B cell (primary cell): ENCODE results near the gene MICU1. TPM values are rescaled to one million over a fixed set of nuclear protein-coding genes. Genes with fewer than 3 reads are reported as not detected.
A peak's percentile ranks its signal among the peaks of the same experiment; 100 is the strongest.

ENCODE experiments used
- ATAC-seq: fragments of 200-7000 bp; cut with Tn5 transposase; one replicate; pipeline ENCODE4 v1.10.0; 2021; ENCODE audit warnings: low read depth, mild to moderate bottlenecking, moderate number of reproducible peaks, moderate library complexity
- CTCF ChIA-PET: fragments of 350-600 bp; sonication (Branson Sonifier 250); formaldehyde crosslinking; loops from one replicate; lab custom pipeline; 2021; ENCODE audit warnings: antibody characterized with exemption, inconsistent platforms; lab: Charles Lee
- POLR2A ChIA-PET: fragments of 350-600 bp; sonication (Branson Sonifier 250); formaldehyde crosslinking; loops from one replicate; lab custom pipeline; 2021; ENCODE audit warnings: antibody characterized with exemption; lab: Charles Lee
- DNase-seq: peaks from one replicate; pipeline ENCODE4 v3.0.0; 2013
- H2AFZ ChIP-seq: 2 replicates; pipeline ENCODE4 v1.6.1; 2012; ENCODE audit warnings: mild to moderate bottlenecking, low read depth, low read length; ENCODE audit not compliant: insufficient read depth, poor library complexity, severe bottlenecking
- H3K27ac ChIP-seq, 2 donors: 1 replicate in 1 of 2; 2 replicates in 1 of 2; pipeline ENCODE4 v1.5.1; 2012 to 2013; ENCODE audit warnings: low read length in 2 of 2, mild to moderate bottlenecking in 2 of 2, moderate library complexity in 1 of 2
- H3K27me3 ChIP-seq, 4 experiments: fragments of 200-600 bp in 1 of 4; sonication (generic) in 1 of 4; replicated peaks in 1 of 4; 1 replicate in 2 of 4; 2 replicates in 2 of 4; pipeline versions ENCODE4 v1.6.1 to v1.7.0; 2013 to 2016; ENCODE audit warnings: low read length in 3 of 4, mild to moderate bottlenecking in 2 of 4, mixed read lengths in 1 of 4, moderate library complexity in 1 of 4; ENCODE audit not compliant: insufficient read depth in 4 of 4, control insufficient read depth in 3 of 4; ENCODE audit errors: control extremely low read depth in 1 of 4
- H3K36me3 ChIP-seq, 2 experiments: replicated peaks in 1 of 2; 1 replicate in 1 of 2; 2 replicates in 1 of 2; pipeline versions ENCODE4 v1.6.1 to v1.7.1; 2013; ENCODE audit warnings: low read length in 1 of 2; ENCODE audit not compliant: insufficient read depth in 2 of 2, control insufficient read depth in 1 of 2; ENCODE audit errors: control extremely low read depth in 1 of 2, extremely low read depth in 1 of 2
- H3K4me1 ChIP-seq, 2 donors: fragments of 200-600 bp in 1 of 2; sonication (generic) in 1 of 2; 1 replicate in 1 of 2; 2 replicates in 1 of 2; pipeline versions ENCODE4 v1.5.1 to v1.6.1; 2013 to 2017; ENCODE audit warnings: low read length in 2 of 2; ENCODE audit not compliant: control insufficient read depth in 2 of 2, insufficient read depth in 2 of 2
- H3K4me2 ChIP-seq: replicated peaks from 2 replicates; pipeline ENCODE3; 2012; ENCODE audit warnings: mild to moderate bottlenecking, low read depth, low read length; ENCODE audit not compliant: poor library complexity, severe bottlenecking
- H3K4me3 ChIP-seq, 5 experiments: fragments of 200-600 bp in 1 of 5; sonication (generic) in 1 of 5; 1 replicate in 3 of 5; 2 replicates in 2 of 5; pipeline versions ENCODE4 v1.5.1 to v1.7.0; 2011 to 2016; ENCODE audit warnings: low read length in 4 of 5, mild to moderate bottlenecking in 4 of 5, low read depth in 2 of 5, control low read depth in 1 of 5, moderate library complexity in 1 of 5; ENCODE audit not compliant: insufficient read depth in 1 of 5; ENCODE audit errors: control extremely low read depth in 1 of 5, extremely low read depth in 1 of 5
- H3K79me2 ChIP-seq: fragments of 200-600 bp; sonication (generic); one replicate; pipeline ENCODE4 v1.6.0; 2016; ENCODE audit warnings: low read length; ENCODE audit not compliant: control insufficient read depth, insufficient read depth
- H3K9ac ChIP-seq: fragments of 200-600 bp; sonication (generic); 2 replicates; pipeline ENCODE4 v1.6.1; 2017; ENCODE audit warnings: mild to moderate bottlenecking, low read length, moderate library complexity
- H3K9me3 ChIP-seq, 3 donors: one replicate each; pipeline versions ENCODE4 v1.6.1 to v1.7.1; 2013; ENCODE audit warnings: low read length in 2 of 3; ENCODE audit not compliant: control insufficient read depth in 2 of 3, insufficient read depth in 1 of 3; ENCODE audit errors: control extremely low read depth in 1 of 3
- H4K20me1 ChIP-seq: 2 replicates; pipeline ENCODE4 v1.6.0; 2012; ENCODE audit warnings: mild to moderate bottlenecking, low read length; ENCODE audit not compliant: insufficient read depth, control insufficient read depth, poor library complexity, severe bottlenecking
- H3K27ac Mint-ChIP-seq: one replicate; pipeline ENCODE4 v1.8.0; 2021; ENCODE audit warnings: mixed read lengths
- H3K27me3 Mint-ChIP-seq: one replicate; pipeline ENCODE4 v1.8.0; 2021; ENCODE audit warnings: mixed read lengths
- H3K4me1 Mint-ChIP-seq: one replicate; pipeline ENCODE4 v1.8.0; 2021; ENCODE audit warnings: mixed read lengths
- H3K4me3 Mint-ChIP-seq: one replicate; pipeline ENCODE4 v1.8.0; 2021; ENCODE audit warnings: mixed read lengths
- H3K9me3 Mint-ChIP-seq: one replicate; pipeline ENCODE4 v1.8.0; 2022; ENCODE audit warnings: mixed read lengths; ENCODE audit not compliant: insufficient read depth
- EZH2 ChIP-seq: IDR thresholded peaks from 2 replicates; pipeline ENCODE4 v1.6.1; 2012; ENCODE audit warnings: borderline replicate concordance, low read depth, mild to moderate bottlenecking, moderate library complexity, low read length; ENCODE audit not compliant: insufficient read depth, poor library complexity, severe bottlenecking
- WGBS: methylation state at CpG from one replicate; pipeline ENCODE4 v1.1.5; 2013; ENCODE audit warnings: missing lambda C conversion rate; ENCODE audit not compliant: insufficient coverage; 5-methylcytosine and 5-hydroxymethylcytosine counted together
- intact Hi-C: fragments of 100-400 bp; cut with micrococcal nuclease; formaldehyde crosslinking; loops from one replicate; pipeline ENCODE4 v1.10.0; 2022
- polyA plus RNA-seq: library from polyadenylated mRNA; depleted of rRNA; stranded (reverse); fragments of >200 nt; gene quantifications from 2 replicates; pipeline ENCODE4 v1.2.3, GENCODE V29; 2012
- total RNA-seq, 2 donors: library from RNA; stranded (reverse); fragments of 120-200 nt in 1 of 2; gene quantifications; 1 replicate in 1 of 2; 2 replicates in 1 of 2; pipeline versions ENCODE4 v1.2.3 to v1.2.4, GENCODE V29; 2013 to 2022
- TF ChIP-seq, protein P1 (sequence below): fragments of 200-600 bp; IDR thresholded peaks from one replicate; pipeline ENCODE4 v1.8.0; 2022; ENCODE audit warnings: antibody characterized with exemption, mild to moderate bottlenecking

Gene MICU1
- total and polyA plus RNA-seq, 2 donors (not counting 1 experiment from before 2014, with no cell fraction given): 12.0 to 34.7 TPM

- ATAC-seq (peak; percentile 79), DNase-seq (peak; percentile 93)
- peak overlapping the region; percentile 96 for H3K27ac Mint-ChIP-seq
- ChIA-PET POLR2A (interaction anchor here (0.6 to 5.4 kb wide), 15 partner anchors 8 to 495 kb away, joined by 3 to 68 read pairs (median 5); partner anchors contain the start of genes DDIT4 and SPOCK2), CTCF (interaction anchor here (0.5 to 9.7 kb wide), 17 partner anchors 8 to 283 kb away, joined by 3 to 132 read pairs (median 4); partner anchors contain the start of gene DDIT4)
- WGBS: 2% methylated on average over 26 of the region's 27 CpGs
- peak overlapping the region; percentile 28 for H3K9ac ChIP-seq
- H3K4me3 ChIP-seq: peak overlapping the region in 4 of 5 experiments; percentile 31 to 38 (median 35)
- intact Hi-C loops: loop anchor here (1.0 kb wide), 2 partner anchors 11 to 83 kb away; no protein-coding TSS in a partner anchor
- H3K36me3 ChIP-seq: peaks cover 0 to 3% of the 10 kb centered on the region in 2 experiments
- H2AFZ ChIP-seq: peak overlapping the region; percentile 46
- no peaks in the 10 kb centered on the region for H3K79me2 ChIP-seq
- H3K27me3 Mint-ChIP-seq: no peaks in the 10 kb centered on the region
- H4K20me1 ChIP-seq: no peaks in the 10 kb centered on the region
- no peaks in the 10 kb centered on the region for H3K27me3 ChIP-seq
- H3K4me1 ChIP-seq: peaks cover 84 to 100% of the 10 kb centered on the region in 2 donors
- H3K9me3 ChIP-seq: no peaks in the 10 kb centered on the region
- peaks cover 90% of the 10 kb centered on the region for H3K4me1 Mint-ChIP-seq
- TF ChIP-seq EZH2: no peak
- TF ChIP-seq, protein P1, sequence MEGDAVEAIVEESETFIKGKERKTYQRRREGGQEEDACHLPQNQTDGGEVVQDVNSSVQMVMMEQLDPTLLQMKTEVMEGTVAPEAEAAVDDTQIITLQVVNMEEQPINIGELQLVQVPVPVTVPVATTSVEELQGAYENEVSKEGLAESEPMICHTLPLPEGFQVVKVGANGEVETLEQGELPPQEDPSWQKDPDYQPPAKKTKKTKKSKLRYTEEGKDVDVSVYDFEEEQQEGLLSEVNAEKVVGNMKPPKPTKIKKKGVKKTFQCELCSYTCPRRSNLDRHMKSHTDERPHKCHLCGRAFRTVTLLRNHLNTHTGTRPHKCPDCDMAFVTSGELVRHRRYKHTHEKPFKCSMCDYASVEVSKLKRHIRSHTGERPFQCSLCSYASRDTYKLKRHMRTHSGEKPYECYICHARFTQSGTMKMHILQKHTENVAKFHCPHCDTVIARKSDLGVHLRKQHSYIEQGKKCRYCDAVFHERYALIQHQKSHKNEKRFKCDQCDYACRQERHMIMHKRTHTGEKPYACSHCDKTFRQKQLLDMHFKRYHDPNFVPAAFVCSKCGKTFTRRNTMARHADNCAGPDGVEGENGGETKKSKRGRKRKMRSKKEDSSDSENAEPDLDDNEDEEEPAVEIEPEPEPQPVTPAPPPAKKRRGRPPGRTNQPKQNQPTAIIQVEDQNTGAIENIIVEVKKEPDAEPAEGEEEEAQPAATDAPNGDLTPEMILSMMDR: peak; percentile 55
- peak overlapping the region; percentile 76 for H3K4me3 Mint-ChIP-seq
- peak overlapping the region; percentile 83 to 86 for H3K27ac ChIP-seq
- peak overlapping the region; percentile 75 for H3K4me2 ChIP-seq
- H3K9me3 Mint-ChIP-seq: no peaks in the 10 kb centered on the region
Observed at GRCh38 chr10:72331575-72332422, 294.1 kb downstream of the MICU1 start.
